Chondrocyte (in vitro differentiated cells): ENCODE data around the gene HSPA8. TPM values are rescaled to one million over a fixed set of nuclear protein-coding genes. Genes with fewer than 3 reads are reported as not detected.

ENCODE experiments used
- DNase-seq: peaks from one replicate; pipeline ENCODE4 v3.0.0; 2021; ENCODE audit warnings: mixed read lengths, low spot score
- H3K27ac Mint-ChIP-seq: one replicate; pipeline ENCODE4 v1.8.0; 2021; ENCODE audit warnings: mild to moderate bottlenecking, moderate library complexity, mixed read lengths; ENCODE audit not compliant: unreplicated experiment
- H3K27me3 Mint-ChIP-seq: 2 replicates; pipeline ENCODE4 v1.8.0; 2021; ENCODE audit warnings: low read depth, mixed read lengths
- H3K36me3 Mint-ChIP-seq: 2 replicates; pipeline ENCODE4 v1.8.0; 2021; ENCODE audit warnings: low read depth, mixed read lengths
- H3K4me1 Mint-ChIP-seq: 2 replicates; pipeline ENCODE4 v1.8.0; 2021; ENCODE audit warnings: low read depth, mild to moderate bottlenecking, mixed read lengths
- H3K4me3 Mint-ChIP-seq: one replicate; pipeline ENCODE4 v1.8.0; 2021; ENCODE audit warnings: mild to moderate bottlenecking, moderate library complexity, mixed read lengths; ENCODE audit not compliant: unreplicated experiment
- H3K9me3 Mint-ChIP-seq: 2 replicates; pipeline ENCODE4 v1.8.0; 2021; ENCODE audit warnings: low read depth, mixed read lengths
- CTCF ChIP-seq: fragments of 200-600 bp; sonication (generic); IDR thresholded peaks from 2 replicates; pipeline ENCODE4 v1.5.0; 2021; ENCODE audit warnings: antibody characterized with exemption, mild to moderate bottlenecking, moderate library complexity
- long read RNA-seq: library from polyadenylated mRNA; stranded (forward); transcript quantifications from one replicate; pipeline ENCODE4 v2.0.0, GENCODE V29; 2021
- total RNA-seq: library from RNA; stranded (reverse); gene quantifications from 3 replicates; pipeline ENCODE4 v1.2.1, GENCODE V29; 2021

The HSPA8 gene
- 1,112 to 1,153 TPM (median 1,138 TPM) in 3 replicates for total RNA-seq
- long read RNA-seq, transcript HSPA8-224 (9 exons, 2,463 nt): major isoform, 2,342 of 2,468 reads
- long read RNA-seq, transcript HSPA8-201 (8 exons, 2,186 nt): minor isoform, 9 of 2,468 reads
- long read RNA-seq, transcript HSPA8-208 (3 exons, 740 nt): minor isoform, 21 of 2,468 reads
- long read RNA-seq, transcript HSPA8-202 (8 exons, 2,004 nt): minor isoform, 15 of 2,468 reads
- long read RNA-seq, partial matches to known transcripts: 14 of 2,468 reads
- long read RNA-seq, other reads (novel, unspliced or antisense): 63 of 2,468 reads

- Mint-ChIP-seq H3K27me3 (no peaks in the 10 kb centered on the region), H3K36me3 (peaks cover 49% of the 10 kb centered on the region), H3K4me3 (peak within 1 kb of the TSS; percentile 97), H3K9me3 (no peaks in the 10 kb centered on the region), H3K27ac (peak within 1 kb of the TSS; percentile 100), H3K4me1 (peaks cover 76% of the 10 kb centered on the region)
- DNase-seq: no peak
- no peak for TF ChIP-seq CTCF
These were observed at the start of gene HSPA8 for GRCh38 chr11:123061403-123062157. TSS of gene HSPA8 (minus strand) at chr11:123062136. CDS start at chr11:123061324, 812 bp downstream.

- Mint-ChIP-seq H3K27me3 (no peaks in the 10 kb centered on the region), H3K4me1 (peaks cover 1% of the 10 kb centered on the region), H3K36me3 (no peaks in the 10 kb centered on the region), H3K27ac (no peak overlapping the region), H3K4me3 (no peak overlapping the region), H3K9me3 (peaks cover 4% of the 10 kb centered on the region)
- TF ChIP-seq CTCF: peak; percentile 98
- DNase-seq: no peak
These were observed 49.5 kb upstream of the HSPA8 start for GRCh38 chr11:123111465-123111864.

- H3K27me3 Mint-ChIP-seq: no peaks in the 10 kb centered on the region
- H3K36me3 Mint-ChIP-seq: no peaks in the 10 kb centered on the region
- no peaks in the 10 kb centered on the region for H3K9me3 Mint-ChIP-seq
- H3K4me3 Mint-ChIP-seq: no peak overlapping the region
- TF ChIP-seq CTCF: no peak
- no peak overlapping the region for H3K27ac Mint-ChIP-seq
- no peak for DNase-seq
- peaks cover 4% of the 10 kb centered on the region for H3K4me1 Mint-ChIP-seq
These were observed 48.5 kb upstream of the HSPA8 start for GRCh38 chr11:123110397-123110796.

GRCh38 chr11:123107945-123108495 is 46.1 kb upstream of the HSPA8 start:
- H3K27me3 Mint-ChIP-seq: no peaks in the 10 kb centered on the region
- H3K9me3 Mint-ChIP-seq: no peaks in the 10 kb centered on the region
- no peak for DNase-seq
- no peak overlapping the region for H3K4me3 Mint-ChIP-seq
- no peak for TF ChIP-seq CTCF
- peaks cover 12% of the 10 kb centered on the region for H3K4me1 Mint-ChIP-seq
- H3K27ac Mint-ChIP-seq: no peak overlapping the region
- no peaks in the 10 kb centered on the region for H3K36me3 Mint-ChIP-seq

- no peaks in the 10 kb centered on the region for H3K27me3 Mint-ChIP-seq
- DNase-seq: no peak
- no peak overlapping the region for H3K27ac Mint-ChIP-seq
- no peak overlapping the region for H3K4me3 Mint-ChIP-seq
- no peaks in the 10 kb centered on the region for H3K9me3 Mint-ChIP-seq
- H3K36me3 Mint-ChIP-seq: no peaks in the 10 kb centered on the region
- no peak for TF ChIP-seq CTCF
- H3K4me1 Mint-ChIP-seq: peaks cover 24% of the 10 kb centered on the region
These were observed 42.8 kb upstream of the HSPA8 start for GRCh38 chr11:123104697-123105096.
